ENCODE results near the gene GNB3. TPM values are rescaled to one million over a fixed set of nuclear protein-coding genes. Genes with fewer than 3 reads are reported as not detected.

The GNB3 gene
- total RNA-seq, 1 donor from 2014 or later = 4.2 TPM

- no peak for DNase-seq (ENCODE audit: low read depth)
Observed at GRCh38 chr12:6837370-6838060, 3.2 kb upstream of the GNB3 start.

GRCh38 chr12:6838854-6839253 lies 1.9 kb upstream of the GNB3 start:
- no peak for DNase-seq (ENCODE audit: low read depth)
- no peak for TF ChIP-seq CTCF (conservative IDR thresholded peaks at IDR 0.05; ENCODE audit: low read depth, low read length)
- no peak overlapping the region for H3K4me3 ChIP-seq (ENCODE audit: low read depth, low read length)

More at GRCh38 chr12:6837370-6838060, 3.2 kb upstream of the GNB3 start:
- no peak for TF ChIP-seq CTCF (conservative IDR thresholded peaks at IDR 0.05; ENCODE audit: low read depth, low read length)
- H3K4me3 ChIP-seq (ENCODE audit: low read depth, low read length) = no peak overlapping the region

- DNase-seq (ENCODE audit: low read depth) = no peak
- H3K4me3 ChIP-seq (ENCODE audit: low read depth, low read length) = no peak overlapping the region
- no peak for TF ChIP-seq CTCF (conservative IDR thresholded peaks at IDR 0.05; ENCODE audit: low read depth, low read length)
Observed at GRCh38 chr12:6839482-6840201, 1.1 kb upstream of the GNB3 start.

- TF ChIP-seq CTCF (conservative IDR thresholded peaks at IDR 0.05; ENCODE audit: low read depth, low read length) = no peak
- no peak overlapping the region for H3K4me3 ChIP-seq (ENCODE audit: low read depth, low read length)
- DNase-seq (ENCODE audit: low read depth) = no peak
Observed at GRCh38 chr12:6840330-6840729, 395 bp upstream of the GNB3 start.

- no peak for DNase-seq (ENCODE audit: low read depth)
- no peak for TF ChIP-seq CTCF (conservative IDR thresholded peaks at IDR 0.05; ENCODE audit: low read depth, low read length)
- no peak overlapping the region for H3K4me3 ChIP-seq (ENCODE audit: low read depth, low read length)
Observed at GRCh38 chr12:6842075-6842474, 1.4 kb downstream of the GNB3 start.

- no peak overlapping the region for H3K4me3 ChIP-seq (ENCODE audit: low read depth, low read length)
- no peak for DNase-seq (ENCODE audit: low read depth)
- no peak for TF ChIP-seq CTCF (conservative IDR thresholded peaks at IDR 0.05; ENCODE audit: low read depth, low read length)
Observed at GRCh38 chr12:6843118-6843902, 2.6 kb downstream of the GNB3 start.

Data from epithelial cell of proximal tubule (primary cell).